ENCODE measurements around the gene ZFAND2B.
"Not testable (repeated sequence)": the region's sequence is repeated elsewhere in the genome, so short reads cannot be mapped to it uniquely, and the experiment has no call there.

Gene ZFAND2B

DNA sequence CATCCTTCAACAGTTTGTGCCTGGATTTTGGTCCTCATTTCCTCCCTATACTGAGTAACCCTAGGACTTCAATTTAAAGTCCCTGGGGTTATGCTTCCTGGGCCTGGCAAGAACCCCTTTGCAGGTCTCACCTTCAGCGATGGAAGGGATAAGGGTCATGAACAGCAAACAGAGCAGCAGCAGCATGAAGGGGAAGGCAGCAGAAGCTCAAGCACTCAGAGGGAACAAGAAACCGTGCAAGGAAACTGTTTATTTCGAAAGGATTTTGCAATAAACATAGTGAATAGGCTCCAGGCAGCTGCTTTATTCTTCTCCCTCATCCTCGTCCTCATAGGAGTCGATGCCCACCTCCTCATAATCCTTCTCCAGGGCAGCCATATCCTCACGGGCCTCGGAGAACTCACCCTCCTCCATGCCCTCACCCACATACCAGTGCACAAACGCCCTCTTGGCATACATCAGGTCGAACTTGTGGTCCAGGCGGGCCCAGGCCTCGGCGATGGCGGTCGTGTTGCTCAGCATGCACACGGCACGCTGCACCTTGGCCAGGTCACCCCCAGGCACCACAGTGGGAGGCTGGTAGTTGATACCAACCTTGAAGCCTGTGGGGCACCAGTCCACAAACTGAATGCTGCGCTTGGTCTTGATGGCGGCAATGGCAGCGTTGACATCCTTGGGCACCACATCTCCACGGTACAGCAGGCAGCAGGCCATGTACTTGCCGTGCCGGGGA lies 43.6 kb downstream of the ZFAND2B start:
- DNase-seq (ENCODE audit: low read depth in 2 of 2) = no peak

DNA sequence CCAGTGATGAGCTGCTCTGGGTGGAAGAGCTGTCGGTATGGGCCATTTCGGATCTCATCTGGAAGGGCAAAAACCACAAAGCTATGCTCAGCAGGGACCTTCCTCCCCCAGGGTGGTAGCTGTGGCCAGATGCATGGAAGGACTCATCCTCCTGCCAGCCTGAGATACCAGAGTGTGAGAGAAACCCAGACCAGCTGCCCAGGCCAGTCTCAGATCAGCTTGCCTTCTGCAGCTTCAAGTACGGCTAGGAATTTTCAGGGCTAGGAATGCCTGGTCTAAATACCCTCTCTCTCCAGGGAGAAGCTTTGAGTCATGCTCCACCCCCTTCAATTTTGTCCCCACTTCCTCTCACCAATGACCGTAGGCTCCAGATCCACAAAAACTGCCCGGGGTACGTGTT lies 45.1 kb downstream of the ZFAND2B start:
- no peak for DNase-seq (ENCODE audit: low read depth in 2 of 2)

GRCh38 chr2:219252084-219252483 lies 45.5 kb downstream of the ZFAND2B start:
- DNase-seq (ENCODE audit: low read depth in 2 of 2) = no peak

DNA sequence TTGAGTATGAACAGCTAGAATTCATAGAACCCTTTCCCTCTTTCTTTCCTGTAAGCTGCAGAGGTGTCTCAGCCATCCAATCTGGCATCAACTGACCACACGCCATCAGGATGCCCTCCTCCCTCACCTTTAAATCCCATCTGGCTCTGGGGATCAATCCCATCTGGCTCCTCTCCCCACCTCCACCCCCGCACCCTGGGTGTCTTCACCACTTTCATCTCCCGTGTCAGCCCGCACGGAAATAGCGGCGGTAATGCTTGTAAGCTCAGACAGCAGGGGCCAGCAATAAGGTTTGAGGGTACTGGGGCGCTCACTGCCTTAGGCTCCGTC lies 46.0 kb downstream of the ZFAND2B start:
- DNase-seq (ENCODE audit: low read depth in 2 of 2) = no peak

DNA sequence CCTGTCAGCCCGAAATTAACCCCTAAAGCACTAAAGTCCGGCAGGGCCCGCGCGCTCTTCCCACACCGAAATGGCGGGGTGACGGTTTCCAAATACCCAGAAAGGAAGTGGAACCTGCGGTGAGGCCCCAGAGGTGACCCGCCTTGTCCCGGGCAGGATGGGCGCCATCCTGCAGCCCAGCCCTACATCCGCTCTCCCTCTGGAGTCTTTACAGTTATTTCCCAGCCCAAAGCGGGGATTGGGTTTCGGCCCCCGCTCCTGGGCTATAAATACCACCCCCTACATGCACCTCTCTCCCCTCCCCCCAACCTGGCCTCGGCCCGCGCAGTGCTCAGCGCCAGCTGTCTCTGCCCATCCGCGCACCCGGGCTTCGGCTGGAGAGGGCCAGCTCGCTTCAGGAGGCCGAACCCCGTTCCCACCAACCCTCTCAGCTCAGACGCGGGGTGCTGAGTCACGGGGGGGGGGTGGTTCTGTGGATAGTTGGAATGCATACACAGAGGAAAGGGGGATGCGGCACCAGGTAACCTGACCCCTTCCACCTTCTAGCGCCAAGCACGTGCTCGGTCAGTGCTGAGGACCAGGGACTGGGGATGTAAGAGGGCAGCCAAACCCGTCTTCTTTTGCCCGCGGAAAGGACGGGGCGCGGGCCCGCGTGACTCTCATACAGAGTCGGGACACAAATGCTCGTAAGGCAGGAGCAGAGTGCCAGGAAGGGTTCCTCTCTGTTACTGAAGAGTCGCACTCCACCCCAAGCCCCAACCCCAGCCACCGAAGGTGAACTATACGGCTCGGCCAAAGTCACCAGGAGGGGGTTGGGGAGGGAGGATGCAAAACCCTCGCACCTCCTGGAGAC lies 46.5 kb downstream of the ZFAND2B start, which contains the start of gene TUBA4B:
TUBA4B (plus strand) TSS at position 344 of the 853 bp plus-strand sequence; CDS start at position 509, 165 bp downstream.
- DNase-seq (ENCODE audit: low read depth in 2 of 2) = peak in 1 of 2 experiments; percentile 53

DNA sequence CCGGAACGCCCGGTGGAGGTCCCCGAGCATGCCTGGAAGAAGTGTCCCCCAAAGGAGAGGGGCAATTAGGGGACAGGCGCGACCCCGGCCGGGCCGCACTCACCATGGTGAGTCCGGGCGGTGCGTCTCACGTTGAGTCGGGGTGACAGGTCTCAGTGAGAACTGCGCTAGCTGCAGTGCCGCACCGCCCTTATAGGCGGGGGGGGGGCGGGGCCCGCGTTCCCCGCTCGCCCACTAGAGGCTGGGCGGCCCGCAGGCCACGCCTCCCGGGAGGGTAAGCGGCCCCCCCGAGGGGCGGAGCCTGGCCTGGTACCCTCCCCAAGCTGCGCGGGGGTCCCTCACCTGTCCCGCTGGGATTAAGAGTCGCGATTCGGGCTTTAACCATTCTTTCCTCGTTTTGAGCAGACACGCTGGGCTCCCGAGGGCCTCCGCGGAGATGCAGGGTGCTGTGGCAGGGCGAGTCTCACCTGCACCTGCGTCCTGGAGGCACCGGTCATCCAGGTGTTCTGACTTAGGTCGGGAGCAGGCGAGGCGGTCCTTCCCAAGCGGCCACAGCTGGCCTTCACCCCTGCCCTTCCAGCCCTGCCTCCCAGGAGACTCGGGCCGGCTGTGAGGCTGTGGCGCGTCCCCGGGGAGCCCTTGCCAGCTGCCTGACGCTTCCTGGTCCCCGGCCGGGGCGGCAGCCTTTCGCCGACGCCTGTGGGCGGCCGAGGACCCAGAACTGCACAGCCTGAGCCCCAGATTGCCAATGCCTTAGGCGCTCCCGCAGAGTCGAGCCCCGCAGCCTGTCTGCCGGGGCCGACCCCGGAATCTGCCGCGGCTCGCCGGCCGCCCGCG lies 47.4 kb downstream of the ZFAND2B start, which contains the start of gene TUBA4A:
TUBA4A (minus strand) TSS at position 166 of the 837 bp plus-strand sequence; CDS start at position 106, 60 bp downstream.
- peak; percentile 77 to 87 for DNase-seq (ENCODE audit: low read depth in 2 of 2)

GRCh38 chr2:219254590-219255201 lies 48.1 kb downstream of the ZFAND2B start:
- DNase-seq (ENCODE audit: low read depth in 2 of 2) = no peak

GRCh38 chr2:219258942-219259341 lies 52.4 kb downstream of the ZFAND2B start:
- DNase-seq (ENCODE audit: low read depth in 2 of 2) = not testable (repeated sequence)

Data from stimulated activated CD4-positive, alpha-beta T cell treated with anti-CD3 and anti-CD28 coated beads, Interleukin-12 subunit alpha, Interleukin-12 subunit beta, amount 100 ng/mL, for 24 hours (primary cell).